Myometrial cell (primary cell): ENCODE data around the gene LAMB3. TPM values are rescaled to one million over a fixed set of nuclear protein-coding genes. Genes with fewer than 3 reads are reported as not detected.

Experiments used
- total RNA-seq: library from RNA; depleted of rRNA; stranded (reverse); fragments of >200 nt; gene quantifications from 2 replicates; pipeline ENCODE4 v1.2.3, GENCODE V29; 2015

LAMB3 gene
- 10.4 and 12.6 TPM in 2 replicates for total RNA-seq

GRCh38 chr1:209652121-209652735 lies at the start of gene LAMB3:
Gene LAMB3 (minus strand): TSS chr1:209652425. CDS start chr1:209650944, 1,481 bp downstream.

GRCh38 chr1:209674957-209675564 lies 22.8 kb upstream of the LAMB3 start, which contains the start of gene G0S2:
Gene G0S2 (plus strand): TSS chr1:209675412. CDS start chr1:209675685, 273 bp downstream.

GRCh38 chr1:209583408-209583807 lies 68.8 kb downstream of the LAMB3 start, which contains the start of gene CAMK1G:
Gene CAMK1G (plus strand): TSS chr1:209583714. CDS start chr1:209594984, 11,270 bp downstream.

Other genes with a start within 250 kb of the LAMB3 start
- 7.1 and 15.9 TPM in 2 replicates for gene CAMK1G, start 68.7 kb downstream of the LAMB3 start, total RNA-seq
- gene G0S2, start 23.0 kb upstream of the LAMB3 start, total RNA-seq: 57.6 and 76.7 TPM in 2 replicates
- gene HSD11B1, start 52.4 kb upstream of the LAMB3 start, total RNA-seq: 155 and 182 TPM in 2 replicates
- gene TRAF3IP3, start 103.6 kb upstream of the LAMB3 start, total RNA-seq: not detected in 2 replicates
- 3.0 and 4.3 TPM in 2 replicates for gene C1orf74, start 132.1 kb upstream of the LAMB3 start, total RNA-seq
- 0.18 TPM in 1 of 2 replicates, not detected in the other for gene IRF6, start 153.7 kb upstream of the LAMB3 start, total RNA-seq
- gene UTP25, start 175.5 kb upstream of the LAMB3 start, total RNA-seq: 3.7 and 4.3 TPM in 2 replicates